Measurements from ENCODE around the gene PRPF6. TPM values are rescaled to one million over a fixed set of nuclear protein-coding genes. Genes with fewer than 3 reads are reported as not detected.

The PRPF6 gene
- total and polyA plus RNA-seq, 2 of the 13 experiments (the other 11 are each of a cell fraction or from before 2014, with no cell fraction given), result 63.7 to 101 TPM

- Histone ChIP-seq H4K20me1 (ENCODE audit: insufficient read depth, low read length) (no peaks in the 10 kb centered on the region), H3K9ac (ENCODE audit: insufficient read depth, low read depth, low read length) (no peak overlapping the region), H3K4me1 (ENCODE audit: insufficient read depth, low read length) (peaks cover 42% of the 10 kb centered on the region), H3K36me3 (replicated peaks in 1 of 2; ENCODE audit: control insufficient read depth in 1 of 2, insufficient read depth in 2 of 2, low read length in 2 of 2) (peaks cover 55 to 82% of the 10 kb centered on the region in 2 experiments), H3K4me3 (replicated peaks in 1 of 3; ENCODE audit: insufficient read depth in 1 of 3, low read depth in 2 of 3, low read length in 3 of 3) (no peak overlapping the region), H3K27ac (ENCODE audit: extremely low read length, insufficient read depth, low read length) (peak overlapping the region; percentile 92), H2AFZ (ENCODE audit: low read length) (no peak overlapping the region), H3K79me2 (ENCODE audit: insufficient read depth, low read length) (peaks cover 4% of the 10 kb centered on the region), H3K27me3 (ENCODE audit: control insufficient read depth in 1 of 2, insufficient read depth in 2 of 2, low read length in 2 of 2) (no peaks in the 10 kb centered on the region), H3K4me2 (ENCODE audit: low read depth, low read length) (no peak overlapping the region), H3K9me3 (ENCODE audit: low read length) (no peaks in the 10 kb centered on the region)
- ChIA-PET POLR2A (interaction anchor here (1.0 to 5.0 kb wide), 4 partner anchors 8 to 45 kb away, joined by 3 to 81 read pairs (median 12); partner anchors contain the start of genes C20orf204 and PRPF6), CTCF (ENCODE audit: low intra/inter-chr PET ratio, low total read pairs) (no interaction called here)
- ATAC-seq, result no peak
- intact Hi-C loops (cut with micrococcal nuclease; ENCODE audit: unreplicated experiment), result no loop called here
- 99% methylated on average over 29 of the region's 29 CpGs for WGBS (ENCODE audit: low lambda C conversion rate)
- no peak for FAIRE-seq
- in situ Hi-C loops (cut with HindIII; ENCODE audit: extremely low pct_ligation_motif_present, low pct_unique_long_range_greater_than_20kb), result no loop called here
- DNase-seq (ENCODE audit: low spot score), result no peak
- no TSS peak for BruUV-seq (replicated peaks)
- TF ChIP-seq ZNF296 (CRISPR knock-in tag; conservative IDR thresholded peaks at IDR 0.05) (0 out of 2 replicates have a peak, but pooled peaks have one; percentile 6), TFAP4 (IDR thresholded peaks at IDR 0.05; ENCODE audit: borderline replicate concordance, low read depth) (no peak), DNMT1 (CRISPR knock-in tag; IDR thresholded peaks at IDR 0.05) (0 out of 2 replicates have a peak, but pooled peaks have one; percentile 27), MTF1 (CRISPR knock-in tag; IDR thresholded peaks at IDR 0.05) (no peak), REXO4 (CRISPR knock-in tag; IDR thresholded peaks at IDR 0.05; ENCODE audit: borderline replicate concordance) (no peak), MLXIP (CRISPR knock-in tag; IDR thresholded peaks at IDR 0.05; ENCODE audit: borderline replicate concordance) (no peak), ZNF446 (CRISPR knock-in tag; IDR thresholded peaks at IDR 0.05) (0 out of 2 replicates have a peak, but pooled peaks have one; percentile 39), SALL1 (CRISPR knock-in tag; IDR thresholded peaks at IDR 0.05) (peak; percentile 2; the same call in 1 of the 2 replicates), RBFOX2 (IDR thresholded peaks at IDR 0.05; ENCODE audit: low read depth, low read length) (peak; percentile 49; the same call in 1 of the 2 replicates), REL (CRISPR knock-in tag; conservative IDR thresholded peaks at IDR 0.05) (no peak), UBTF (CRISPR knock-in tag; IDR thresholded peaks at IDR 0.05) (peak; percentile 11; the same call in 1 of the 2 replicates), BORCS8-MEF2B (CRISPR knock-in tag; IDR thresholded peaks at IDR 0.05) (0 out of 2 replicates have a peak, but pooled peaks have one; percentile 9), ETV6 (CRISPR knock-in tag; conservative IDR thresholded peaks at IDR 0.05) (no peak), NFIB (CRISPR knock-in tag; IDR thresholded peaks at IDR 0.05; ENCODE audit: borderline replicate concordance) (peak; percentile 93), KLF15 (CRISPR knock-in tag; IDR thresholded peaks at IDR 0.05; ENCODE audit: borderline replicate concordance) (no peak), GABPB1 (CRISPR knock-in tag; IDR thresholded peaks at IDR 0.05) (no peak), ZNF263 (CRISPR knock-in tag; IDR thresholded peaks at IDR 0.05) (no peak), SRY (CRISPR knock-in tag; IDR thresholded peaks at IDR 0.05) (peak; percentile 41; the same call in 1 of the 2 replicates), ZC3H13 (CRISPR knock-in tag; IDR thresholded peaks at IDR 0.05) (0 out of 2 replicates have a peak, but pooled peaks have one; percentile 57)
Measured at GRCh38 chr20:64025826-64026412, 45.0 kb downstream of the PRPF6 start.

Measured in HepG2 (cell line).